ENCODE results near the gene SPINK7. TPM values are rescaled to one million over a fixed set of nuclear protein-coding genes. Genes with fewer than 3 reads are reported as not detected.
A peak's percentile ranks its signal among the peaks of the same experiment; 100 is the strongest.
"Not testable (repeated sequence)": the region's sequence is repeated elsewhere in the genome, so short reads cannot be mapped to it uniquely, and the experiment has no call there.

The SPINK7 gene
- polyA plus RNA-seq, 1 donor (not counting 4 experiments of a cell fraction or from before 2014, with no cell fraction given): 0.87 TPM

GRCh38 chr5:148314187-148314586, 2.0 kb downstream of the SPINK7 start:
- FAIRE-seq (peak; percentile 74), DNase-seq (ENCODE audit: low read depth, low spot score) (no peak)
- H3K4me2 ChIP-seq (ENCODE audit: control insufficient read depth, extremely low read depth, insufficient read depth, low read depth, low read length): no peak overlapping the region
- H3K36me3 ChIP-seq (ENCODE audit: control insufficient read depth in 2 of 2, extremely low read depth in 1 of 2, insufficient read depth in 2 of 2, low read length in 2 of 2): no peaks in the 10 kb centered on the region
- no peak overlapping the region for H2AFZ ChIP-seq (ENCODE audit: control insufficient read depth, low read length)
- no peaks in the 10 kb centered on the region for H3K9me1 ChIP-seq (ENCODE audit: control insufficient read depth, extremely low read depth, insufficient read depth, low read length)
- TF ChIP-seq CTCF (optimal IDR thresholded peaks at IDR 0.05 in 1 of 3, IDR thresholded peaks at IDR 0.05 in 1 of 3, conservative IDR thresholded peaks at IDR 0.05 in 1 of 3; ENCODE audit: extremely low read depth in 1 of 3, insufficient read depth in 2 of 3, low read length in 3 of 3): peak in 2 of 3 experiments; percentile 11 to 50
- TF ChIP-seq EZH2 (IDR thresholded peaks at IDR 0.05; ENCODE audit: low read length): no peak
- no peaks in the 10 kb centered on the region for H3K79me2 ChIP-seq (ENCODE audit: control insufficient read depth, insufficient read depth, low read length)
- H3K4me3 ChIP-seq (ENCODE audit: control insufficient read depth in 2 of 3, extremely low read depth in 1 of 3, insufficient read depth in 2 of 3, low read depth in 1 of 3, low read length in 3 of 3): no peak overlapping the region
- dilution Hi-C loops (cut with MboI; ENCODE audit: extremely low pct_ligation_motif_present, low sequenced_read_pairs): no loop called here
- H3K27ac ChIP-seq (ENCODE audit: control insufficient read depth, insufficient read depth, low read length): no peak overlapping the region
- no peaks in the 10 kb centered on the region for H4K20me1 ChIP-seq (ENCODE audit: control insufficient read depth, extremely low read depth, insufficient read depth, low read length)
- H3K9ac ChIP-seq (ENCODE audit: control insufficient read depth, extremely low read depth, insufficient read depth, low read length): no peak overlapping the region
- no peaks in the 10 kb centered on the region for H3K9me3 ChIP-seq (ENCODE audit: control insufficient read depth, low read depth, low read length)
- H3K27me3 ChIP-seq (ENCODE audit: control insufficient read depth, extremely low read depth, insufficient read depth, low read length): no peaks in the 10 kb centered on the region
- no peaks in the 10 kb centered on the region for H3K4me1 ChIP-seq (ENCODE audit: control insufficient read depth, extremely low read depth, insufficient read depth, low read length)

DNA sequence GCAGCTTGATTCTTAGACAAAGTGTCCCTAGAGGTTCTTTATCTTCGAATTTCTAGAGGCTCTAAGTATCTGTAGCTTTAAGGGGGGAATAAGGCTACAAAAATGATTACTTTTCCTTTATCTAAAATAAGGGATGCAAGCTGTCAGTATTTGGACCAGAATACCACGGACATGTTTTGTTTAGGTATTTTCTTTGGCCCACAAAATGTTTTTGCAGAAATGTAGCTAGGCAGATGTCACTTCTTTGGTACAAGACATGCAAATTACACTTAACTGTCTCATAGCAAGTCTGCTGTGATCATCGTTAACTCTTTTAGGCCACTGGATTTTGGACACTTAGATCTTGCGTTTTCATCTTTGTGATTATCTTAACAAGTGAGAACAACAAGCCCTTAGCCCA, 2.5 kb downstream of the SPINK7 start:
- H4K20me1 ChIP-seq (ENCODE audit: control insufficient read depth, extremely low read depth, insufficient read depth, low read length): no peaks in the 10 kb centered on the region
- no peak overlapping the region for H3K4me2 ChIP-seq (ENCODE audit: control insufficient read depth, extremely low read depth, insufficient read depth, low read depth, low read length)
- no peaks in the 10 kb centered on the region for H3K36me3 ChIP-seq (ENCODE audit: control insufficient read depth in 2 of 2, extremely low read depth in 1 of 2, insufficient read depth in 2 of 2, low read length in 2 of 2)
- FAIRE-seq (no peak), DNase-seq (ENCODE audit: low read depth, low spot score) (no peak)
- H3K9me3 ChIP-seq (ENCODE audit: control insufficient read depth, low read depth, low read length): no peaks in the 10 kb centered on the region
- no peaks in the 10 kb centered on the region for H3K4me1 ChIP-seq (ENCODE audit: control insufficient read depth, extremely low read depth, insufficient read depth, low read length)
- H3K9me1 ChIP-seq (ENCODE audit: control insufficient read depth, extremely low read depth, insufficient read depth, low read length): no peaks in the 10 kb centered on the region
- no peak for TF ChIP-seq CTCF (optimal IDR thresholded peaks at IDR 0.05 in 1 of 3, IDR thresholded peaks at IDR 0.05 in 1 of 3, conservative IDR thresholded peaks at IDR 0.05 in 1 of 3; ENCODE audit: extremely low read depth in 1 of 3, insufficient read depth in 2 of 3, low read length in 3 of 3)
- no peak for TF ChIP-seq EZH2 (IDR thresholded peaks at IDR 0.05; ENCODE audit: low read length)
- dilution Hi-C loops (cut with MboI; ENCODE audit: extremely low pct_ligation_motif_present, low sequenced_read_pairs): no loop called here
- H3K9ac ChIP-seq (ENCODE audit: control insufficient read depth, extremely low read depth, insufficient read depth, low read length): no peak overlapping the region
- no peaks in the 10 kb centered on the region for H3K27me3 ChIP-seq (ENCODE audit: control insufficient read depth, extremely low read depth, insufficient read depth, low read length)
- no peak overlapping the region for H3K27ac ChIP-seq (ENCODE audit: control insufficient read depth, insufficient read depth, low read length)
- no peak overlapping the region for H2AFZ ChIP-seq (ENCODE audit: control insufficient read depth, low read length)
- H3K79me2 ChIP-seq (ENCODE audit: control insufficient read depth, insufficient read depth, low read length): no peaks in the 10 kb centered on the region
- H3K4me3 ChIP-seq (ENCODE audit: control insufficient read depth in 2 of 3, extremely low read depth in 1 of 3, insufficient read depth in 2 of 3, low read depth in 1 of 3, low read length in 3 of 3): no peak overlapping the region

GRCh38 chr5:148320011-148320963, 8.1 kb downstream of the SPINK7 start:
- FAIRE-seq; dilution Hi-C loops (cut with MboI; ENCODE audit: extremely low pct_ligation_motif_present, low sequenced_read_pairs): not testable (repeated sequence)
- H3K4me2 ChIP-seq (ENCODE audit: control insufficient read depth, extremely low read depth, insufficient read depth, low read depth, low read length): peak overlapping the region; percentile 37

More at GRCh38 chr5:148320011-148320963, 8.1 kb downstream of the SPINK7 start:
- not testable (repeated sequence) for H3K9me3 ChIP-seq (ENCODE audit: control insufficient read depth, low read depth, low read length); H3K27ac ChIP-seq (ENCODE audit: control insufficient read depth, insufficient read depth, low read length); H3K9me1 ChIP-seq (ENCODE audit: control insufficient read depth, extremely low read depth, insufficient read depth, low read length); H4K20me1 ChIP-seq (ENCODE audit: control insufficient read depth, extremely low read depth, insufficient read depth, low read length); DNase-seq (ENCODE audit: low read depth, low spot score); H3K27me3 ChIP-seq (ENCODE audit: control insufficient read depth, extremely low read depth, insufficient read depth, low read length); H3K4me1 ChIP-seq (ENCODE audit: control insufficient read depth, extremely low read depth, insufficient read depth, low read length); H3K79me2 ChIP-seq (ENCODE audit: control insufficient read depth, insufficient read depth, low read length); H3K36me3 ChIP-seq (ENCODE audit: control insufficient read depth in 2 of 2, extremely low read depth in 1 of 2, insufficient read depth in 2 of 2, low read length in 2 of 2)
- H2AFZ ChIP-seq (ENCODE audit: control insufficient read depth, low read length): peak overlapping the region; percentile 60
- peak overlapping the region in 1 of 3 experiments; percentile 30 for H3K4me3 ChIP-seq (ENCODE audit: control insufficient read depth in 2 of 3, extremely low read depth in 1 of 3, insufficient read depth in 2 of 3, low read depth in 1 of 3, low read length in 3 of 3)
- peak overlapping the region; percentile 28 for H3K9ac ChIP-seq (ENCODE audit: control insufficient read depth, extremely low read depth, insufficient read depth, low read length)
